NOMO-1 treated with dmso at 0.1 percent for 144 hours (cell line): ENCODE data around the gene SLC9A8.
A peak's percentile ranks its signal among the peaks of the same experiment; 100 is the strongest.
"Not testable (repeated sequence)": the region's sequence is repeated elsewhere in the genome, so short reads cannot be mapped to it uniquely, and the experiment has no call there.

Source experiments
- DNase-seq: peaks from one replicate; lab custom pipeline; 2025; ENCODE audit not compliant: unreplicated experiment; lab: John Stamatoyannopoulos, UW

Gene SLC9A8

DNA sequence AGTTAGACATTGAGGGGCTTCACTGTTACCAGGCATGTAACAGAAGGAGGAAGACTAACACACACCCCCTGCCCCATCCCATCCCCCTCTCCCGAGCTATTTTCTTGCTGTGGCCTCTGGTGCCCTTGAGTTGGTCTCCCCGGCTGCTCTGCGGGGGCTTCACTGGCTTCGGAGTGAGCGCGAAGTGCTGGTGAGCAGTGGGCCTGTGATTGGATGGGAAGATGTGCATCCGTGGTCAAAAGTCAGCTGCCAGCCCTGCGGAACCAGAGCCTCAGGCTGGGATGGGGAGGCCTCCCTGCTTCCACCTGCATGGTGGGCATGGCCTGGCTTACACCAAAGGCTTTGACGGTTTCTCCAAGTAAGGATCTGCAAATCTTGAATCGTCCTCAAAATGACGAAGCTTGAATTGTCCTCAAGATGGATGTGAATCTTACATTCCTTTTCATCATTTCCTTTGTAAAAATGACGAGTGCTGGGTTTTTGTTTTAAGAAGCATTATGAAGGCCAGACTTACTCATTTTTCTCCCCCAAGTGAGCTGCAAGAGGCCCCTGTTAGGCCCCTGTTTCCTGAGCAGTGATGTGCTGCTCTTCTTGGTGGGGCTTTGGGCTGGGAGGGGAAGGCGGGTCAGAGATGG, 79.0 kb downstream of the SLC9A8 start:
- no peak for DNase-seq

DNA sequence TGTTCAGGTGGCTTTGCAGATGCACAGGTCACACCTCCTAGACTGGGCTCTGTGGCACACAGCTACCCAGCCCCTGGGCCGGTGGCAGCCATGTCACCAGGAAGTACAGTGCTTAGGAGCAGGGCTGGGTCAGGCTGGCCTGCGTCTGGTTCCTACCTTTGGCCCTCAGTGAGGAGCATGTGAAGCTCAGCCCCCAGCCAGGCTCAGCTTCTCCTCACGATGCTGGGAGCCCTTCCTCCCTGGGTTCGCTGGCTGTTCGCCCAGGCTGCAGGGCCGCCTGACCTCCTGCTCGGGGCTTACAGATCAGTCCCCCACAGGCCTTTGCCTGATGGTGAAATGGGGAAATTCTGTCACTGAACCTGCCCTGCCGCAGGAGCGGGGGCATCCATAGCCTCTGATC, 79.6 kb downstream of the SLC9A8 start:
- DNase-seq: no peak

DNA sequence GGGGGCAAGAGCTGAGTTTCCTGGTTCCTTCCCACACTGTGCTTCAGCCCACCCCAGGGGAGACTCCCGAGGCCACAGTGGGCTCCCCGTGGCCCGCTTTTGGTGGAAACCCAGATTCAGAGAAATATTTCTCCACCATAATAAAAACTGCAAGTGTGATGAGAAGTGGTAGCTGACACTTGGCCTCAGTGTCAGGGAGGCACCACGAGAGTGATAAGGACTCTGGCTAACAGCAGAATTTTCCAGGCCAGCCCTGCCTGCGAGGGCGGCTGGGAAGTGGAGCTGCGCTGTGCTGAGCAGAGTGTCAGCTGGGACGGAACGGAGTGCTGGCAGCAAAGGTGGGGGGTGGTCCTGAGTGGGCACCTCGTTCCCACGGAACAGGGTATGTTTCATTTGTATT, 80.2 kb downstream of the SLC9A8 start:
- no peak for DNase-seq

DNA sequence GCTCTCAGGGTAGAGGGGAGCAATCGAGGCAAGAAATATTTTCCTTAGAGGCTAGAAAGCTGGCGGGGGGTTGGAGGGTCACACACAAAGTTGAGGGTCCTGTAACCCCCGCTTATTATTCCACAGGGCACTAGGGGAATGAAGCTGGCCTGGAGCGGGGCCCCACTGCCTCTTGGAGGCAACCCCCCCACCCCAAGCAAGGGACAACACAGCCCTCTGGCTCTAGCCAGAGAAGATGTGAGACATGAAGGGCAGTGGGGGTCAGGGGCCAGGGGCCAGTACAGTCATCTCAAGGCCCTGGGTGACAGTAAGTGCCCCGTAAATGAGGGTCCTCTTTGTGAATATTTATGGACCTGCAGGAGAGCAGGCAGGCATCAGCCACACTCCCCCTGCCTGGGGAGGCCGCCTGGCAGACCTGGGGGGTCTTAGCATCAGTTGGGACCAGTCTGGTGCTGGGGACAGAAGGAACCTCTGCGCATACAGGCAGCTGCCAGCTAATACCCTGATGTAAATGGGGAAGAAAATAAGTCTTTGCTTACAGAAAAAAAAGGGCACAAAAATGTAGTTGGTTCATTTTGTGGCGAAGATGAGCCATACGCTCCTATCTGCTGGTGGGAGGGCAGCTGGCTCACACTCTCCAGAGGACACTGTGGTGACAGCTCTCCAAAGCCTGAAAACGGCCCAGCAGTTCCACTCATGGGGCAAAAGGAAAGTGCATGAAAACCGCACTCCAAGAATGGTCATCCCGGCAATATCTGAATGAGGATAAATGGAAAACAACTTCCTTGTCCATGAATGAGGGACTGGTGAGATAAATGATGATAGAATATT, 80.8 kb downstream of the SLC9A8 start:
- no peak for DNase-seq

DNA sequence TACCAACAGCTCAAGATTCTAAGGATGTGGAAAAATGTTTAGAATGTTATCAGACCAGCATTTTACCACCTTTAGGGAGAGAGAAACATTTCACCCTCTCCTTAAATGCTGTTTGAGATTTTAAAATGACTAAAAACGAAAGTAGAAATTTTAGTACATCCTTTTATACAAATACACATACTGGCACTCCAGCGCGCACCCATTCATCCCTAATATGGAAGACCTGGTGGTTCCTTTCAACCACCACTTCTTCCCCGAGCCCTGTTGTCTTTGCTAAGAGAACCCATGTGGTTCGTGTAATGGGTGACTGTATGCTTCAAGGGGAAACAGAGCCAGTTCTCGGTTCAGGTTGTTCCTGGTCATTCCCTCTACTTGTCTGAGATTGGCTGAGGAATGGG, 81.4 kb downstream of the SLC9A8 start:
- DNase-seq: no peak

DNA sequence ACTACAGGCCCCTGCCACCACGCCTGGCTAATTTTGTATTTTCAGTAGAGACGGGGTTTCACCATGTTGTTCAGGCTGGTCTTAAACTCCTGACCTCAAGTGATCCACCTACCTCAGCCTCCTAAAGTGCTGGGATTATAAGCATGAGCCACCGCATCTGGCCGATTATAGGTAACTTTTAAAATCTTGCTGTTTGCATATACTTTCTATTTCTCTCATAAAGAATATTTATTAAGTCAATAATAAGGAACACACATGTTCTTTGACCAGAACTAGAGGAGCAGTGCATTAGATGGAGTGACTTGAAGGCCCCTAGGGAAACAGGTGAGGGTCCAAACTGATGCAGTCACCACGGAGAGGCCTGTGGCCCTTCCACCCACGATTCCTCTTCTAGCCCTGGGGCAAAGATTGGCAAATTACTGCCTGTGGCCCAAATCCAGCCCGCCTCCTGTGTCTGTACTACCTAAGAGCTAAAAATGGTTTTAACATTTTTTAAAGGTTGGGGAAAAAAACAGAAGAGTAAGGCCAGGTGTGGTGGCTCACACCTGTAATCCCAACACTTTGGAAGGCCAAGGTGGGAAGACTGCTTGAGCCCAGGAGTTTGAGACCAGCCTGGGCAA, 83.0 kb downstream of the SLC9A8 start:
- DNase-seq: not testable (repeated sequence)

DNA sequence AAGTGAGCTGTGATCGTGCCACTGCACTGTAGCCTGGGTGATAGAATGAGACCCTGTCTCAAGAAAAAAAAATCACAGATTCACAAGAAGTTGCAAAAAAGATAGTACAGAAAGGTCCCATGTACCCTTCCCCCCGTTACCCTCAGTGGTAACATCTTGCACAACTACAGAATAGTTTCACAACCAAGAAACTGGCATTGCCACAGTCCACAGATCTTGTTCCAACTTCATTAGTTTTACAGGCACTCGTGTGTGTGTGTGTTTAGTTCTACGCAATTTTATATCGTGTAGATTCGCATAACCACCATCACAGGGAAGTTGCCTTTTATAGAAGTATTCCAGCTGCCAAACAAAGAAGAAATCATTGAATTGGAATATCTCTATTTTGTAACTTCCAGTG, 83.6 kb downstream of the SLC9A8 start:
- DNase-seq: peak; percentile 68

DNA sequence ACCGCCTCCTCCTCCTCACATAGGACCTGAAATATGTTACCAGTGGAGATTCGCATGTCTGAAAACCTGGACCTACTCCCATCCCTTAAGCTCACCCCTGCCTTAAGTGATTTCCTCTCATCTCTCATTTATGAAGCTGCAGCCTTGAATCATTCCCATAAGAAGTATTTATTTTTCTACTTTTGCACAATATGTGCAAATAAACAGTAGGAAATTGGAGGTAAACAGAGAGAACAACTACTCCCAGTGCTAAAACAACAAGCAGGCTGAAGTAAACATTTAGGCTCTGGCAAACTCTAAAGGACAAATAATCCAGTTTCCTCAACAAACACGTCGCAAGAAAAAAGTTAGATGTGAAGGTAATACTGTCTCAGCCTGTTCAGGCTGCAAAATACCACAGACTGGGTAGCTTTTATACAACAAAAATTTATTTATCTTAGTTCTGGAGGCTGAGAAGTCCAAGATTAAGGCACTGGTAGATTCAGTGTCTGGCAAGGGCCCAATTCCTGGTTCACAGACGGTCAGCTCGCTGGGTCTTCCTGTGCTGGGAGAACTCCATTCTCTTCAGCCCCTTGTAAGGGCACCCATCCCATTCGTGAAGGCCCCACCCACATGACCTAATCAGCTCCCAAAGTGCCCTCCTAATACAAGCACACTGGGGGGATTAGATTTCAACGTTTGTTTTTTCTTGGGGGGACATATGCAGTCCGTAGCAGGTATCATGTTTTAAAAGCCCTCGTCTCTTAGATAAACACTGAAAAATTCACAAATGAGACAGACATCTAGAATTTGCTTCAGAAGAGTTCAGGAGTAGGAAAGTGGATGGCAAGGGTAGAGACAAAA, 87.1 kb downstream of the SLC9A8 start:
- no peak for DNase-seq

DNA sequence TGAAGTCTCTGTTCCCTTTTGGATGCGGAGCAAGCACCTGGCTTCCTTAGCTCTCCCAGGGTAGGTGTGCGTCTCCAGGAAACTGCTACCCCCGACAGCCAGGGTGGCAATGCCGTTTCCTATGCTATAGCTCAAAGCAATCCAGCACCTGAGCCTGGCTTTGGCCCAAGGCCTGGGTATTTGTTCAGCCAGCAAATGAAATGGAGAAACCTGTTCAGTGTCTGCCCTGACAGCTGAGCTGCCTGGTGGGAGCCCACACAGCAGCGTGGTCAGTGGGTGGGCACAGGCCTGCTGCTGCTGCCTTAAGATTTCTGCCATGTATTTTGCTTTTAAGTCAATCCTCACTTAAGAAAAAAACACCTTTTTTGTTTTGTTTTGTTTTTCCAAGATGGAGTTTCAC, 89.0 kb downstream of the SLC9A8 start:
- no peak for DNase-seq

DNA sequence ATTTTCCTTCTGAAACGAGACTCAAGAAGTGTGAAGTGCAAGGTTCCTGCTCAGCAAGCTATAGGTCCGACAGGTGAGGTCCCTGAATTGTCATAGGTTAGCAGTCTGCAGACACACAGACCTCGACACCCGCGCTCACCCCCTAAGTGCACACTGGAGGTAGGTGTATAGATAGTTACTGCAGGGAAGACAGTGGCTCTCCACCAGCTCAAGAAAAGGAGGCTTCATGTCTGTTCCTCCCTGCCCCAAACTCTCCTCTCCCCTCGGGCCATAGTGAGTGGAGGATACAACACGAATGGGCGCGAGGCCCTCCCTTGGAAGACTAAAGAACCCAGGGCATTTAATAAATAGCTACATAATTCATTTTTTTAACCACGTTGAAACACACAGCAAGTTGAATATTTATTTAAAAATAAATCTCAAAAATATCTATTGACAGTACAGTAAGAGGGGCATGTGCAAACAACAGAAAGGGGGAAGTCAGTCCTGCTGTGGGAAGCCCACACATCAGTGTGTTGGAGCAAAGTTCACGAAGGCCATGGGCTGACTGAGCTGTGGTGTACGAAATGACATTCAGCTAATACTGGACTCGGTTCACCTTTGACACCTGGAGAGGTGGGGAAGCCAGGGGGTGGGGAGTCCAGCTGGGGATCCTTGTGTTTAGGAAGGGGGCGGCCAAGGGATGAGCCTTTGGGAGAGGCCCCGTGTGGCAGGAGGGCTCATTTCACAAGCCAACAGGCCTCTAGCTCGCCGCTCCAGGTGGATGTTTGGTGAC, 92.0 kb downstream of the SLC9A8 start:
- DNase-seq: no peak

DNA sequence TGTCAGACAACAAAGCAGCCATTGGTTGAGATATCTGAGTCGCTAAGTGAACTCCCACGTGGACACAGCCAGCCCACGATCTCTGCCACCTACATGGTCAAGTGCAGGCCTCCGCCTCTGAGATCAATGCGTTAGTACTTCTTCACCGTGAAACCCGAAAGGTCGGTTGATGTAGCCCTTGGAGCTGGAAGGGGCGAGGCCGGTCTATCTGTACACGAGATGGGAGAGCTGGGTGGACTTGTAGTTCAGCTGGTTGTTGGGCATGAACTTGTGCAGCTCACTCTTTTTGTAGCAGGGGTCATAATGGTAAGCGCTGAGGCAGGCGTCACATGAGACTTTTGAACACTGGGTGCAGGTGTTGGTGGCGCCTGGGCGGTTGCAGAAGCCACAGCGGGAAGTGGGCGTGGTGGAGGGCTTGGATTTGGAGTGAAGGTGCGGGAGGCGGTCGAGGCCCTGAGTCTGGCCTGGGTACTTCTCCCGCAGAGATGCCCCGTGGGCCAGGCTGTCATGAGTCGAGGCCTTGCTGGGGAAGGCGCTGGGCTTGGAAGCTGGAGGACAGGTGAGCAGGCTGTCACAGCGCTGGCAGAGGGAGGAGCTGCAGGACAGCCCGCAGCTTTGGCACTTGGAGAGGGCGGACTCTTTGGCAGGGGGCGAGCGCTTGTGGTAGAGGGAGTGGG, 92.9 kb downstream of the SLC9A8 start:
- DNase-seq: no peak

DNA sequence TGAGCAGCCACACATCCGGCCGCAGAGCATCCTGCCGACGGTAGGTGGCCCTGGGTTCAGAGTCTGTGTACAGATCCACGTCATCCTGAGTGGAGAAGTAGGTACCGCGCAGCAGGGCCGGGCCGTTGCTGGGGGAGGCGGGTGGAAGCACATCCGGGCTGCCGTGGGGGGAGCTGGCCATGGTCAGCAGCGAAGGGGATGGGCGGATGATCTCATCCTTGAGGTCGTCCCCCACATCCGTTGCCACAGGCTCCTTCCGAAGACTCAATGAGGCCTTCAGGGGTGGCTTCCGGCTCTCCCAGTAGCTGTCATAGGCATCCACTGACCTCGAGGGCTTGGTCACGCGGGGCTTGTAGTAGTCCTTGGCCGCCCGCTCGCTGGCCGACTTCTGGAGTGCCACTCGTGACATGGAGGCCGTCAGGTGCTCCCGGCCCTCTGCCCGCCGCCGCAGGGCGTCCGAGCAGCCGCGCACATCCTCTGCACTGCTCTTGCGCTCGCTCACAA, 93.5 kb downstream of the SLC9A8 start:
- no peak for DNase-seq

DNA sequence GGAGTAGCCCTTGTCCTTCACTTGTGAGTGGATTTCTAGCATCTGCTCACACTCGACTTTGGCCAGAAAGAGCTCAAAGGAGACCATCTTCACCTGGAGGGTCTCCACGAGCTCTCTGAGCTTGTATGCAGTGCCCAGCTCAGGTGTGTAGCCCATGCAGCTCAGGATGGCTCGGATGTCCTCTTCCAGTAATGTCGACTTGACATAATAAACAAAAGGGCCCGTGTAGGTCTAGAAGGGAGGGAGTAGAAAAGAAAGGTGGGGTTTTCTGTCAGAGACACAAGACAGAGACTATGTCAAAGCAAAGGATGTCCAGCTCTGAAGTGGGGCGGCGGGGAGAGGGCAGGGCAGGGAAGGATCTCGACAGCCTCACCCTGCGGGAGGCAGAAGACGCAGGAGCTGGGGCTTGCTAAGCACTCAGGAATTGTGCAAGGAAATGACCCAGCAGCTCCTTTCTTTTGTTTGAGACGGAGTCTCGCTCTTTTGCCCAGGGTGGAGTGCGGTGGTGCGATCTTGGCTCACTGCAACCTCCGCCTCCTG, 94.1 kb downstream of the SLC9A8 start:
- DNase-seq: no peak

DNA sequence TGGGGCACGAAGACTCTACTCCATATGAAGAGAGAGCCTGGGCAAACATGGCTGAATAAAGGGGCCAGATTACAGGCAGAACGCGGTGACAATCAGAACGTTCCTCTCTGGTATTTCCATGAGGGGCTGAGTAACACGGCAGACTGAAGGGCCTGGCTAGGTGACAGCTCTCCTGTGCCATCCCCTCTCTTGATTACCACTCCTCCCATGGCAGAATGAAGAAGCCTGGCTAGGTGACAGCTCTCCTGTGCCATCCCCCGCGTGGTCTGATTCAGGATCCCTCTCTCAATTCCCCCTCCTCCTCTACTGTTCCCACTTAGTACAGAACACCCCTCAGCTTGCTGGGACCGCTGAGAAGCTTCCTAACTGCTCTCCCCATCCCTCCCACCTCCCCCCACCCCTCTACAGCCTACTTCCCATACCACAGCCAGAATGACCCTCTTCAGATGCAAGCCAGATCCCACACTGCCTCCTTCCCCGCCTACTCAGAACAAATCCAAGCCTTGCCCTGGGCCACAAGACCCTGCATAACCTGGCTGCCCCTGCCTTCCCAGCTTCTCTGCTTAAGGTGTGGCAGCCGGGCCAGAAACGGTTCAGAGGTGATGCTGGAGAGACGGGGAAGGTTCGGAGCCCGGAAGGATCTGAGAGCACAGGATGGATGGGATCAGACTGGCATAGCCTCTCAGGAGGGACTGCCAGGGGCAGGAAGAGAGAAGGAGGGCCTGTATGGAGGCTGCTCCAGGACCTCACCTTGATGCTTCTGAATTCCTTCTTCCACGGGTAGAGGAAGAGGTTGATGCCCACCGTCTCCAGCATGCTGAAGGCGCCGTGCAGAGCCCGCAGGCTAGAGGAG, 95.0 kb downstream of the SLC9A8 start:
- no peak for DNase-seq

DNA sequence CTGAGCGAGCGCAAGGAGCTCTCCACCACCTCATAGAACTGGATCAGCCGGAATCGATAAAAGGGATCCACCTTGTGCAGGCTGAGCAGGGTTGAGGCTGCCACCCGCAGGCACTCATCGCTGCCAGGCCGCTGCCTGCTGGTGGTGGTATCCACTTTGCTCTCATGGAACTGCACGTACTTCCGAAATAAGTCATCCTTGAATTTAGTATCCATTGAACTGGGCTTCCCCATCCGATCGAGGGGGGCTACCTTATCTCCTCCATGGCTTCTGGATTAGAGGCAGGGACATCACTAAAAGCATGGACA, 95.6 kb downstream of the SLC9A8 start:
- DNase-seq: no peak

DNA sequence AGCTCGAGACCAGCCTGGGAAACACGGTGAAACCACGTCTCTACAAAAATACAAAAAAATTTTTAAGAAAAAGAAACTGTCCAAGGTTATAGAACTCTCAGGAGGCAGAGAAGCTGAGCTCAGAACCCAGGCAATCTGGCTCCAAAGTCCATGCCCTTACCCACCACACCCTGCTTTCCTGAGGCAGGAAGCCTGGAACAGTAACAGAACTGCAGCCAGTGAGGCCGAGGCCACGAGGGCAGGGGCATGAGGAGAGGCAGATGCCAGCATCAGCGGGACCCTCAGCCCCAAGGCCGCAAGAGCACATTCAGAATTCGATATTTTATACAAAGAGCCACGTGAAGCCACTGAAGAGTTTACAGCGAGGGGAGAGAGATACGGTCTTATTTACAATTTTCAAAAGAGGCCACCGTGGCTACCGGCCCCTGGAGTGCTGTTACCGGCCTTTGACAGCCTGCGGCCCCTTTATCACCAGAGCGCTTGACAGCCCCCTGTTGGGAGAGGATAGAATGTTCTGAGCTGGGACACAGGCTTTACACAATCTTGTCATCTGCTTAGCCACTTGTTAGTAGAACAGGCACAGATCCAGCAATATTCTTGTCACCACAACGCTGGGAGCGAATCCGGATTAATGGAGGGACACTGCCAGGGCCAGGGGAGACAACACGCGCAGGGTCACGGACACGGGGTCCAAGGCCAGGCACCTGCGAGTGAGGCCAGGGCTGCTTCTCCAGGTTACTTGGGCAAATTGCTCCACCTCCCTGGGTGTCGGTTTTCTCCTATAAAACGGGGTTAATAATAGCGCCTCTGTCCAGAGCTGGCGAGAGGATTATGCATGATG, 97.1 kb downstream of the SLC9A8 start:
- no peak for DNase-seq

DNA sequence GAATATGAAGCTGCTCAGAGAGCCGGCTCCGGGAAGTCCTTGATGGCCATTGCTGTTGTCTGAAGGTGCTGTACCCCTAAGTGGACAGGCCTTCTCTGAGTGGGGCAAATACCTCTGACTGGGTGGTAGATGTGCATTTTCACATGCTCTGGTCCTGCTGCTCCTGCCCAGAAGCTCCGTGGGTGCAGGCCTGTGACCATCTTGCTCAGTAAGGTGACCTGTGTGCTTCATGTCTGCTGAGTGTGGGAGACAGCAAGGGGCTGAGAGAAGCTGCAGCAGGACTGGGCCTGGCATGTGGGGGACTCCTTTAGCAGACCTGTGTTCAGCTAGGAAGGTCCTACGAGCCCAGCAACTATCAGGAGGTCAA, 97.7 kb downstream of the SLC9A8 start:
- no peak for DNase-seq

DNA sequence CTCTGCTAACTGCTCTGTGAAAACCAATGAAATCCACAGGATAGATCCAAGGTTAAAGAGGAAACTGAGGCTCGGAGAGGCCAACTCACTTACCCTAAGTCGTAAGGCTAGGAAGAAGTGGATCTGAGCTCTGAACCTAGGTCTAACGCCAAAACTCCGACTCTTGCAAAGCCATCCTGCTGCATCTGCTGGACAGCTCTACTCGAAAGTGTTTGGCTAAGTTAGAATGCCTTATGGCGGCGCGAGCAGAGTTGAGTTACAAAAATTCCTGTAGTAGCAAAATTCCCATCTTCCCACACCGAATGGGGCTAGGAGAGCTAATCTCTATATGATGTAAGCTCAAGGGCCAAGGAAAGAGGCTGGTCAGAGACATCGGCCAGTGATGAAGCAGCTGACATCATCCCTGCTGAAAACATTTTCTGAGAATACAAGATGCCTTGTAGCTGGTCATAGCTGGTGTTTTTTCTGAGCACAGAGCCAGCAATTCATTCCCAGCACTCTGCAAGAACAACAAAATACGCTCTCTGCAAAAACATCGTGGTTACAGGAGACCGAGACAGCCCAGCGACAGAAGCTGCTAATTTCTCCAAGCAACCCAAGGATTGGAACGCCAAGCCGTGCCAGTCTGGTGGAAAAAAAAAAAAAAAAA, 100.9 kb downstream of the SLC9A8 start:
- DNase-seq: no peak
